Effector CD8-positive, alpha-beta T cell (primary cell): Measurements from ENCODE around the gene IRF4.
"Not testable (repeated sequence)": the region's sequence is repeated elsewhere in the genome, so short reads cannot be mapped to it uniquely, and the experiment has no call there.

Source experiments
- DNase-seq: peaks from one replicate; lab custom pipeline; 2025; lab: John Stamatoyannopoulos, UW

IRF4 gene

DNA sequence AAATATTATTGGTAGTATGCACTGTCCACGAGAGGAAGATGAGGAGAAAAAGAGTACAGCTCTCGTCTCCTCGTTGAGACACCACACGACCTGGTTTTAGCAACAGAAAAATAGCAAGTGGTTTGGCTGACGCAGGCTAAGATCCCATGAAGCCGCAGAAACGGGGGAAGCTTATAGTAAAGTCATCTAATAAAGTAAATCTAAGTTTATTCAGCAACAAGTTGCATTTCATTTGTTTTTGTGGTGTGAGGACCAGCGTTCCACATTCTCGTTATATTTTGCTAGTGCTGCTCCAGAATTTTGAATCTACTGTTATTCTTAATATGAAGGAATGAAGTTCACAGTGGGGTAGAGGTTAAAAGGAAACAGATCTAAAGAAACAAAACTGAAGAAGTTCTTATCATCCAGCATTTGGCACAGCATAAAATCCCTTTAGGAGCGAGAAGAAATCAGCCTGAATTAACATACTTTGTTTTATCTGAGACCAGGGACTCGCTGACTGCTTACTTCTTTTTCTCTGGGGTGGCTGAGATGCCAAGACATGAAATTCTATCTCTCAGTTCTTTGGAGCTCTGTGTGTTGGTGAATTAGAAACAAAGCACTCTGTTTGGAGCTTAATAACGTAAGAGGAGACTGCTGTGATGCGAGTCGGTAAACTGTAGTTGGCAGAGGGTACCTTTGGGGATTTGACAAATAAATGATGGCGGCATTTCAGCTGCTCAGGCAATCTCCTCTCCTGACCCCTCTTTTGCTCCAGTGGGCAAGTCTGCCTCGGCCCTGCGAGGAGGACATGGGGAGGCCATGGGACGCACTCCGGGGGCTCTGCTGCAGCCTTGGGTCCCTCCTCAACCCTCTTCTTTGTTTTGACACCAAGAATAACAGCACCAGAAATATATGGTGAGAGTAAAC, 24.9 kb upstream of the IRF4 start:
- no peak for DNase-seq

DNA sequence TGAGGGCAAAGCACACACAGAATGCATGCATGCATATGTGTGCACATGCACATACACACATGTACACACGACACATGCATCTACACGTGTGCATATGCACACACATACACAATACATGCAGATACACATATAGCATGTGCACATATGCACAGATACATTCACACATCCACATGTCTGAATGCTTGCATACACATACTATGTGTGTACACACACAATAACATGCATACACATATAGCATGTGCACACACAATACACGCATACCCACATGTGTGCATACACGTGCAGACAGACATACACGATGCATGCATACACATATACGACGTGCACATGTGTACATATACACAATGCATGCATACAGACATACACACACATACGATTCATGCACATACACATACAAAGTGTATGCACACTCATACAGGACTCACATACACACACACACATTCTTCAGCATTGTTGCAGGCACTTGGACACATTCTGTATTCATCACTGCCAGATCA, 24.2 kb upstream of the IRF4 start:
- DNase-seq: no peak

DNA sequence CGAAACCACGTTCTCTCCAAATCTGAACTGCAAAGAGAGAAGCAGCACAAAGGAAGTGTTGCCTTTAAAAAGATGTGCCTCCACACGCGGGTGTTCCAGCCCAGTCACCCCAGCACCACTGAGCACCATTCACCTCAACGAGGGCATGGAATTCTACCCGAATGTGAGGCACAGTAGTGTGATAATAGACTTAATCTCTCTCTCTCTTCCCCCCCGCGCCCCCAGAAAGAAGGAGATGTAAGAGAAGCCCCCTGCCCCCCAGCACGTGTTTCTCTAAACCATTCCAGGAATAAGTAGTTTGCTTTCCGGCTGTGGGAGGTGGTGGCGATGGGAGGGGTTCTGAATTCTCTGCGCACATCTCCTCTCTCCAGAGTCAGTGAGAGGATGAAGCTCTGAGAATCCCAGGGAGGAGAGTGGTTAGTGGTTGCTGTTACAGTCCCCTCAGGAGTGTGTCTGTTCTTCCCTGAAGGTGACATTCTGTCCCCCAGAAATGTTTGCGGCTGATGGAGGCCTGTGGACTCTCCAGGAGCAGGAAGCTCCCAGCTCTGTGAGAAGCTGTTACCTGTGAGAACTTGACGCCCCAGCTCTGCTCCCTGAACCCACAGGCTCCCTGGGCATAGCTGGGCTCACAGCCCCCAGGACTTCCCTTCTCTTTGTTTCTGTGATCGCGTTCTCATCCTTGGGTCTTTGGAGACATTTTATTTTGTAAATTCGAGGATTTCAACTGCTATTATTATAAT, 23.5 kb upstream of the IRF4 start:
- DNase-seq: no peak

DNA sequence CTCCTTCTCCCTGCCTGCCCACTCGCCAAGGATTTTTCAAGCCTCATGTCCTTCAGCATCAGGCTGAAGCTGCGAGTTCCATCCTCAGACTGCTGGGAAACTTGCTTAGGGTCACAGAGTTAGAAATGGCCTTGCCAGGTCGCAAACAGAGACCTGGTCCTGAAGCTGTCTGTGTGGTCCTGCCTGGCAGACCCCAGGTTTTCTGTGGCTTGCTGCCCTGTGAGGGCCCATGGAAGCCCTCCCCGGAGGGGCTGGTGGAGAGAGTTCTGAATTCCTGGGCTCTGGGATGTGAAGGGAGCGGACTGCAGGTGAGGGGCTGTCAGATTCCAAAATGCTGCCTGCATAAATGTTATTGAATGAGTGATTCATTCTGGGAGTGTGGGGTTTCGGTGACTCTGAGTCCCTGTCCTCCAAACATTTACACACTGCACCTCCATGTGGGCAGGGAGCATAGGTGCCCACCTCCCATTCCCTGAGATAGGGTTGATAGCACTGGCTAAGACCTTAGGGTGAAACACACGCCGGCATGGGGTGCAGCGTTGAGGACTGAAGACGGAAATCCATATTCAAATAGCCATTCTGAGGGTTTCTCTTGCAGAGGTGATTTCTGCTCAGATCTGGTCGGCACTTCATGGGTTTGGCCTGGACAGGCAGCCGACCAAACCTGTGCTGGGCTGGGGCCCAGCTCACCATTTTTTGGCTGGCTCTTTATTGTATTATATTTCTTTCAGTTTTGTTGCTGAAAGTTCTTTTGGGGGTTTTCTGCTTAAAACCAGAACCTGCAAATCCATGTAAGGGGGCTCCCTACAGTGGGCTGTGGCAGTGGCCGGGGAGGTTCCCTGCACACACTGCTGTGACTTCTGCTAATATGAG, 21.8 kb upstream of the IRF4 start:
- DNase-seq: no peak

DNA sequence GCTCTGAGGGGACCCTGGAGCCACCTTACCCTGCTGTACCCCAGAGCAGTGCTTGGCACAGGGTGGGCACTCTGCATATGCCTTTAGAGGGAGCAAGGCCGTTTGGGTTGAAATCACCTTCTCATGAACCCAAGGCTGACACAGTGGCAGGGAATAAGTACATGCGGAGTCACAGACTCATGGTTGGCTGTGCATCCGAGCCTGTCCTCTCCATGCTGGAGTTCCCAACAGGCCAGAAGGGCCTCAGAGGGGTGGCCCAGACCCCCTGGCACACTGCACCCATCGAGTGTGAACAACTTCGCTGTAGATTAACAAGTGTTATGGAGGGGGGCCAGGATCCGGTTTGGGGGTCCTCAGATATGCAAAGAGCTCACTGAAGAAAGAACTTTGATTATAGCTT, 21.0 kb upstream of the IRF4 start:
- DNase-seq: no peak

DNA sequence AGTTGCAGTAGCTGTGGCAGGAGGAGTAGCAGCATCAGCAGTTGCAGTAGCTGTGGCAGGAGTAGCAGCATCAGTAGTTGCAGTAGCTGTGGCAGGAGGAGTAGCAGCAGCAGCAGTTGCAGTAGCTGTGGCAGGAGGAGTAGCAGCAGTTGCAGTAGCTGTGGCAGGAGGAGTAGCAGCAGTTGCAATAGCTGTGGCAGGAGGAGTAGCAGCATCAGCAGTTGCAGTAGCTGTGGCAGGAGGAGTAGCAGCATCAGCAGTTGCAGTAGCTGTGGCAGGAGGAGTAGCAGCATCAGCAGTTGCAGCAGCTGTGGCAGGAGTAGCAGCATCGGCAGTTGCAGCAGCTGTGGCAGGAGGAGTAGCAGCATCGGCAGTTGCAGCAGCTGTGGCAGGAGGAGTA, 19.7 kb upstream of the IRF4 start:
- DNase-seq: not testable (repeated sequence)

DNA sequence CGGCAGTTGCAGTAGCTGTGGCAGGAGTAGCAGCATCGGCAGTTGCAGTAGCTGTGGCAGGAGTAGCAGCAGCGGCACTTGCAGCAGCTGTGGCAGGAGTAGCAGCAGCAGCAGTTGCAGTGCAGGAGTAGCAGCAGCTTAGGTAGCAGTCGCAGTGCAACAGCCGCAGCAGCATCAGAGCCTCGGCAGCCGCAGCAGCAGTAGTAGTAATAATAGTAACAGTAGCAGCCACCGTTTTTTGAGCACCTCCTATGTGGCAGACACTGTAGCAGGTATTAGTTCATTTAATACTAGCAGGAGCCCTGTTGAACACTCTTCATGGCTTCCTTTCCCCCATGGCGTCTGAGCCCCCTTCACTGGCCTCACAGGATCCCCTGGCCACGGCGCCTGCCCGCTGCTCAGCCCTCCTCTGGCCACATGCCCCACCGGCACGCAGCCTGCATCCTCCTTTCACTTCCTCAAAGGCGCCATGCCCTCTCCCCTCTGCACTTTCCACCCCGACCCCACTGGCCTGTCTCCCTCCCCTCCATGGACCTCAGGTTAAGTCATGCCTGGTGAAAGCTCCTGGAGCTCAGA, 19.1 kb upstream of the IRF4 start:
- DNase-seq: no peak

DNA sequence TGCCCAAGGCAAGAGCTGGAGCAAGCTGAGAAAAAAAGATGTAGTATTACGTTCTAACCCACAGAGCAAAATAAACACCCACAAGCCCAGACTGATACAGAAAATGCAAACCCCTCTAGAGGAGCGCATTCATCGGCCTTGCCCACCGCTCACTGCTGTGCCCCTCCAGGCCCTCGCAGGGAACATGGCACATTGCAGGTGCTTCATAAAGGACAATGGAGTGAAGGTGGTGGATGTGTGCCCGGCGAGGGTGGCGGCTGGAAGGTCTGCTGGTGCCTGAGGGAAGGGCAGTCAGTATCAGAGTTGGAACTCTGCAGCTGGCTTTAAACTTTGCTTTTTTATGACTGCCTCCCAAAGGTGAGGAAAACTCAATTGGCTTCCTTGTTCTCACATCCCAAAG, 18.5 kb upstream of the IRF4 start:
- DNase-seq: no peak

DNA sequence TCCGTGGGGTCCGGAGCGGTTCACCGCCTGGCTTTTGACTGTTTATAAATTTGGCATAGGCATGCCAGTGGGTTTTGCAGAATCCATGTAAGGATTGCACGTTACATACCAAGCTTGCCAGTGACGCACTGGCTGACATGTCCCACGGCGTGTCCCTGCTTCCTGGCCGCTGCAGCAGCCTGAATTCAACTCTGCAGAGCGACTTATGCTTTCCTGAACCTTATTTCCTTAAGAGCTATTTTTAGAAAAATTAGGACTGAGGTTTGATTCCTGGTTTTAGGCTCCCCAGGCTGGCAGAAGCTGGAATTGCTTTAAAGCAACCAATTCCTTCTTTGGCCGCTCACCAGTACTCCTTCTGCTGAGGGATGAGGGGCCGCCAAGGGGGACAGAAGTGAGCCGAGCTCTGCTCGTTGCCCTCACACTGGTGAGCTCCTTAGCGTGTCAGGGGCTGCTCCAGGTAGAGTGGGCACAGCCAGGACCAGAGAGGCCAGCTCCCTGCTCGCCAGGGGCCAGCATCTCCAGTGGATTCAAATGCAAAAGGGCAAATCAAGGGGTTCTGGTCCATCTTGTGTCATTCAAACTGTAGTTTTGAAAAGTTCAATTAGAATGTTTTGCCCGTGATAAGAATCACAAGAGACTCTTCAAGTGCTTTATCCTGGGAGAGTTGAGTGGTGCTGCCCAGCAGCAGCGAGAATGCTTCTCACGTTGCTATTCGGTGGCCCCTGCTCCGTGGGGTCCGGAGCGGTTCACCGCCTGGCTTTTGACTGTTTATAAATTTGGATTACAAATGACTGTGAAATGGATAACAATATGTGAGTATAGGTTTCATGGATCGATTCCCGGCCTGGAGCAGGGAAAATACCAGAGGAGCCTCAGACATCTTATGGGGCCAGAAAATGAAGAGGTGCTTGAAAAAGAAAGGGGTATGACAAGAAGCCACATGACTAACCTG, 17.5 kb upstream of the IRF4 start:
- DNase-seq: no peak

DNA sequence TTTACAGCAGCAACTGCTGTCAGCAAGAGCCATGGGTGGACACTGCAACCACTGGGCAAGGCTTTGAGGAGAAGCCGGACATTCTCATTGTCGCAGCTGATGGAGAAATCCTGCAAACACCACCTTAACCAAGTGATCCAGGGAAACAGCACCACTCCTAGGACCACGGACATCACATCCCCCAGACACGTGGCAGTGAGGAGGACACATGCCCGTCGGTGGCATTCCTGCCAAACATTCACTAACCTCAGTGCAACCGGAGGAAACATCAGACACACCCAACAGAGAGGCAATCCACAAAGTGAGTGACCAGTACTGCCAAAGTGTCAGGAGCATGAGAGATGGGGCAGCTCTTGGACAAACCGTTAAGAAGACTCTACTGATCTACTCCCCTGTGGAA, 16.6 kb upstream of the IRF4 start:
- no peak for DNase-seq

DNA sequence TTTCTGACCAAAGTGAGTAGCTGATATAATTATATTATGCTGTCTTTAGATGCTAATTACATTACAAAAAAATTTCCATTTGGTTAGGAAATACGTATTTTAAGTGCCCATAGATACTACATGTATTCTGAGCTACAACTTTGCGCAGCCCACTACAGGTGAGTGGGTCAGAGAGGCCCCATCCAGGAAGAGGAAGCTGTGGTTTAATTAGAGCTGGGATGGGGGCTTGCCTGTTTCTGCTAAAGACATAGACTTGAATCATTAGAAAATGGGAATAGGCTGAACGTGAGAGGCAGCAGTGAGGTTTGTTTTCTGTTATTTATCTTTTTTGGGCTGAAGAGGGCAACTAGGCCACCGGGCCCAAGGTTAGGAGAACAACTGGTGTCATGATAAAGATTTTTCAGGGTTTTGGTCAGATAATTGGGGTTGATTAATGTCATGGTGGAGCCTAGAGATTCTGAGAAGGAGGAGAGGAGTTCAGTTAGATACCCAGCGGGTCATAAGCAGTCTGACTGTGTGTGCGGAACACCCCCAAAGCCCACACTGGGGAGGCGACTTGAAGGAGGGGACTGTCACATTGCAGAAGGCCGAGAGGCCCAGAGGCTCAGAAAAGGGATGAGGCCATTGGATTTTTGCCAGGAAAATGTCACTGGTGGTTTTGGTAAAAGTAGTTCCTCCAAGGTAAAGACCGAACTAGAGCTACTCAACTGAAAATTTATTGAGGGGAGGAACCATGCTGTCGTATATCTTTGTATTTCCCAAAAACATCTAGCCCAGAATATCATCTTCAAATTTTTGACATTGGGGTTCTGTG, 14.5 kb upstream of the IRF4 start:
- no peak for DNase-seq

DNA sequence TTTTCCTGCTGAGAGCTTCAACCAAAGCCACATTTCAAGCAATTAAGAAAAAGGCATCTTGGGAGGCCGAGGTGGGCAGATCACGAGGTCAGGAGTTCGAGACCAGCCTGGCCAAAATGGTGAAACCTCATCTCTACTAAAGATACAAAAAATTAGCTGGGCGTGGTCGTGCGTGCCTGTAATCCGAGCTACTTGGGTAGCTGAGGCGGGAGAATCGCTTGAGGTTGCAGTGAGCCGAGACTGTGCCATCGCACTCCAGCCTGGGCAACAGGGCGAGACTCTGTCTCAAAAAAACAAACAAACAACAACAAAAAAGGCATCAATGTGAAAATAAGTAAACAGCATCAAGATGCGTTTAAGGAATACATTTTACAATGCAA, 13.9 kb upstream of the IRF4 start:
- DNase-seq: not testable (repeated sequence)

DNA sequence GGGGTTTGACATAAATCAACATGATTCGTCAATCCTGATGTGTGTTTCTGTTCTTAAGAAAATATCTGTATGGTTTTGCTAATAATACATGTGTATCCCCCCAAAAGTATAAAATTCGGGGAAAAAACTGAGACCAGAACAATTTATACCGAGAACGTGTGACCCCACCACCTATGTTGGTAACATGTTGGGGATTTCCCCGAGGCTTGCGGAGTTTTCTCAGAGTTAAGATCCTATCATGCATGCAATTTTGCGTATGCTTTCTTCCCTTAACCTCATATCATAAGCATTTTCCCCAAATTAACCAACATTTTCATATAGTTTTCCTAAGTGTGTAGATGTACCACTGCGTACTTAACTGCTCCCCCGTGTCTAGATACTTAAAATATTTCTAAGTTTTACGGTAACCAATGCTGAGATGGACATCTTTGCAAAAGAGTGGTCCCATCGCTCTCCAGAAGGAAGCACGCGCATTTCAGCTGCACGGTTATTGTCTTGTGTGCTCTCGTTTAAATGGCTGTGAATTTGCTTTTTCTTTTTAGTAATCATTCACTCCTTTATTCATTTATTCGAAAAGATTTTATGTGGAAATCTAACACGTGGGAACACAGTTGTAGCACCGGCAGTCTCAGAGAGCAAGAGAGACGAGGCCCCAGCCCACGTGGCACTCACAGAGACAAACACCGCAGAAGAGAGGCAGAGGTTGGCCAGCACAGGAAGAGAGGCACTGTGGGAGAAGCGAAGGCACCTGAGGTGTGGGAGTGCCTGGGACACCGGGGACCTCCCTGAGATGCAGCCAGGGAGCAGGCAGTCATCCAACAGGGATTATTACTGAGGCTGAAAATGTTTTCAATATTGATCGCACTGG, 13.2 kb upstream of the IRF4 start:
- DNase-seq: no peak

DNA sequence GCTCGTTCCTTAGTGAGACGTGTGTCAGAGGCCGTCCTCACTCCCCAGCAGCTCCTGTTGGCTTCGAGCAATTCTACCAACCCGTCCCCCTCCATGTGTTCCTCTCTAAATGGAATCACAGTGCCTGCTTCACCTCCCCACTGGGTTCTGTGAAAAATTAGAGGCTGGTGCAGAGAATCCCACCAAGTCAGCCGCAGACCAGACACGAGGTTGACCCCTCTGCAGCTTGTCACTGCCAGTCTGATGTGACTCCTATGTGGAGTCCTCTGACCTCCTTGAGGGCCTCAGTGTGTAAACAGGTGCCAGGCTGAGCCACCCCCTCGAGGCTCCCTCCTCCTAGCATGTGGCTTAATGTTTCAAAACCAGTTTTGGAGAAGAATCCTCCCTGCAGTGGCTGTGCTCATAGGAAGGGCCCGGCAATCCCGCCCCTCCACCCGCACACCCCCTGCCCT, 12.6 kb upstream of the IRF4 start:
- DNase-seq: no peak

DNA sequence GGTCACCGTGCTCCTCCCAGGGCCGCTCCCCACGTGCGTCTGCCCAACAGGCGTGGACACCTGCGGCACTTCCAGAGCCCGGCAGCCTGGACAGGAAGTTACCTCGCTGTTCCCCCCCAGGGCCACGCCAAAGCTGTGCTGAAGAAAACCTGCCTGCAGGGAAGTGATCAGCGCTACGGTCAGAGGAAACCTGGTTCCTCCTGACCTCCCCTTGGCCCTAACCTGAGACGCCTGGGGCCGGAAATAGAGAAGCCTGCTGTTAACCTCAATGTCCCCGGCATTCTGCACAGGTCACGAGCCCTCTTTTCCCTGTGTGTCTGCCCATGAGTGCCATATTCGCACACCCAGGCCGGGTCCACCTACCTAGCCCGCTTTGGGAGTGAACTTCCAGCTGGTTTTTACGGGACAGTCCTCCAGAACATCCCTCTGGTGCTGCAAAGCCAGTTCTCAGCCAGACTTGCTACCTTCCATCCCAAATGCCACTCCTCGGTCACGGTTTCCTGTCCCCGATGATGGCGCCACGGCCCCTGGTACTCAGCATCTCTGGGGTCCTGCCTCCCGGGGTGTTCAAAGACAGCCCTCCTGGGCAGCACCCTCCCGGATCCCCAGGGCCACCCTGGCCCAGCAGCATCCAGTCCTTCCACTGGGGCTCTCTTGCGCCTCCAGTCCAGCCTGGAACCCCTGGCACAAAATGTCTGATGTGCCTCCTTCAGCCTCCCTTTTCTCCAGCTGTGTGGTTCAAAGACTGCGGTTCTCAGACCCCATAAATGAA, 12.0 kb upstream of the IRF4 start:
- no peak for DNase-seq

DNA sequence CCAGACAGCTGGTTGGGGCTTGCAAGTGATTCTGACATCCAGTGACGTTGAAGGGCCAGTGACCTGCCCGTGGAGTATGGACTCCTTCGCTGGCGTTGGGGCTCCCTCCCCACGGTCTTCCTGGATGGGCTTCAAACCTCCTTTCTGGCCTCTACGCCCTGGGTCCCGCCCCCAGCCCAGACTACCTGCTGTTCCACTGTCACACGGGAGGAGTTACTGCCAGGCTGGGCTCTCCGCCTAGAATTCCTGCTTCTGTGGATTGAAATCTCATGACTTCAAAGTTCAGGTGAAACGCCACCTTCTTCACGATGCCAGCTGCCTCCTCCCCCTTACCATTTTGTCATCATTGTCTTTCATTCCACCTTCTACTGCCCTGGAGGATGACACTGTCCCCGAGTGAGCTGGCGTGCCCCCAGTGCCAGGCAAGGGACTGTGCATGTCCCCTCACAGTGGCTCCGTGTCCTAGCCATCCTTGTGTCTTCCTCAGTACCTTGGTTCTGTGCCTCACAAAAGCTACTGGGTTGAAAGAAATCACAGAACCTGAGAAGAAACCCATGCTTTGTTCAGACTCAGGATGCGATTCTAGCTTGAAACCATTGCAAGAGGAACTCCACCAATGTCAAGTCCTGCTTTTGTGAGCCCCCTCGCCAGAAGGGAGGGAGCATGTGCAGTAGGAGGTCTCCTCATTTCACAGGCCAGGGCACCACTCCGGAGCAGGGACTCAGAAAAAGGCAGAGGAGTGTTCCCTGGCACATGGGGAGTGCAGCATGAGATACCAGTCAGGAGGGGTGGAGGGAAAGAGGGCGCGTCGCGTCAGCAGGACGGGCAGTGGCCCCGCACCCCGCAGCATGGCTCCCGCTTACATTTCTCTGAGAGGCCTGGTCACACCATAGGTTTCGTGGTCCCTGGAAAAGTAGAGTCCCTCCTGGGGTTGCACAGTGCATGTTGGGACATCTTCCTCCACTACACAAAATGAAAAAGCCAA, 11.0 kb upstream of the IRF4 start:
- DNase-seq: no peak
